Neural cell (in vitro differentiated cells): ENCODE data around the gene RPA3. TPM values are rescaled to one million over a fixed set of nuclear protein-coding genes. Genes with fewer than 3 reads are reported as not detected.

ENCODE experiments used
- H2AFZ ChIP-seq: fragments of 200-600, 300-800 bp; sonication (generic), shearing (Covaris generic); 2 replicates; pipeline ENCODE4 v1.6.0; 2014; ENCODE audit warnings: low read depth, mild to moderate bottlenecking, antibody characterized with exemption, low read length, moderate library complexity
- H3F3A ChIP-seq: fragments of 200-600 bp; shearing (Covaris generic); 2 replicates; pipeline ENCODE4 v1.6.1; 2016; ENCODE audit warnings: mild to moderate bottlenecking, moderate library complexity, mixed read lengths, antibody characterized with exemption, low read length; ENCODE audit not compliant: insufficient read depth, poor library complexity, severe bottlenecking
- H3K27ac ChIP-seq: fragments of 200-600, 300-800 bp; sonication (generic), shearing (Covaris generic); 2 replicates; pipeline ENCODE4 v1.5.1; 2014; ENCODE audit warnings: mild to moderate bottlenecking, low read length, moderate library complexity
- H3K27me3 ChIP-seq: fragments of 300-800, 200-600 bp; sonication (generic), shearing (Covaris generic); 2 replicates; pipeline ENCODE4 v1.6.0; 2014; ENCODE audit warnings: mild to moderate bottlenecking, low read depth, low read length, moderate library complexity; ENCODE audit not compliant: insufficient read depth
- H3K36me3 ChIP-seq: fragments of 300-800, 200-600 bp; sonication (generic), shearing (Covaris generic); 2 replicates; pipeline ENCODE4 v1.5.1; 2014; ENCODE audit warnings: mild to moderate bottlenecking, antibody characterized with exemption, low read length, moderate library complexity; ENCODE audit not compliant: insufficient read depth
- H3K4me2 ChIP-seq: fragments of 300-800, 200-600 bp; sonication (generic), shearing (Covaris generic); 2 replicates; pipeline ENCODE4 v1.6.0; 2014; ENCODE audit warnings: mild to moderate bottlenecking, low read length
- H3K4me3 ChIP-seq: fragments of 300-800, 200-600 bp; sonication (generic), shearing (Covaris generic); 2 replicates; pipeline ENCODE4 v1.5.1; 2014; ENCODE audit warnings: mild to moderate bottlenecking, low read length, moderate library complexity
- H3K79me2 ChIP-seq: fragments of 200-600 bp; shearing (Covaris generic); replicated peaks from 2 replicates; pipeline ENCODE4 v1.6.0; 2014; ENCODE audit warnings: mild to moderate bottlenecking, low read length, moderate library complexity; ENCODE audit not compliant: insufficient read depth
- H3K9ac ChIP-seq: fragments of 300-800, 200-600 bp; sonication (generic), shearing (Covaris generic); 2 replicates; pipeline ENCODE4 v1.6.1; 2016; ENCODE audit warnings: mild to moderate bottlenecking, low read length, mixed read lengths
- H3K9me2 ChIP-seq: fragments of 200-600 bp; shearing (Covaris generic); 2 replicates; pipeline ENCODE4 v1.6.1; 2016; ENCODE audit warnings: mild to moderate bottlenecking, low read length, mixed read lengths; ENCODE audit not compliant: insufficient read depth
- H3K9me3 ChIP-seq: fragments of 200-600, 300-800 bp; sonication (generic), shearing (Covaris generic); 2 replicates; pipeline ENCODE4 v1.6.1; 2016; ENCODE audit warnings: mild to moderate bottlenecking, mixed run types, low read length, moderate library complexity, mixed read lengths
- H4K20me1 ChIP-seq: fragments of 200-600 bp; shearing (Covaris generic); 2 replicates; pipeline ENCODE4 v1.6.1; 2016; ENCODE audit warnings: mild to moderate bottlenecking, mixed run types; ENCODE audit not compliant: insufficient read depth
- EP300 ChIP-seq: fragments of 450-650 bp; conservative IDR thresholded peaks from 2 replicates; pipeline ENCODE4 v1.6.1; 2014; ENCODE audit warnings: antibody characterized with exemption, mild to moderate bottlenecking, moderate library complexity; ENCODE audit not compliant: poor library complexity, severe bottlenecking
- EZH2 ChIP-seq: fragments of 200-600, 300-800 bp; shearing (Covaris generic), sonication (generic); IDR thresholded peaks from 2 replicates; pipeline ENCODE4 v1.6.1; 2014; ENCODE audit warnings: antibody characterized with exemption, low read length, borderline replicate concordance, mild to moderate bottlenecking; ENCODE audit not compliant: insufficient read depth, poor library complexity, severe bottlenecking
- MXI1 ChIP-seq: fragments of 450-650 bp; conservative IDR thresholded peaks from 2 replicates; pipeline ENCODE4 v1.6.1; 2014; ENCODE audit warnings: antibody characterized with exemption, mild to moderate bottlenecking; ENCODE audit not compliant: poor library complexity, severe bottlenecking
- POLR2AphosphoS5 ChIP-seq: IDR thresholded peaks from 2 replicates; pipeline ENCODE4 v1.6.1; 2012
- RAD21 ChIP-seq: fragments of 450-650 bp; conservative IDR thresholded peaks from 2 replicates; pipeline ENCODE4 v1.6.1; 2014; ENCODE audit warnings: antibody characterized with exemption, mild to moderate bottlenecking, moderate library complexity
- SMC3 ChIP-seq: fragments of 450-650 bp; conservative IDR thresholded peaks from 2 replicates; pipeline ENCODE4 v1.6.1; 2014; ENCODE audit warnings: antibody characterized with exemption, mild to moderate bottlenecking, moderate library complexity; ENCODE audit not compliant: poor library complexity
- TAF1 ChIP-seq: IDR thresholded peaks from 2 replicates; pipeline ENCODE4 v1.6.1; 2012; ENCODE audit warnings: low read depth
- polyA plus RNA-seq: library from polyadenylated mRNA; depleted of rRNA; stranded (reverse); fragments of >200 nt; gene quantifications from 2 replicates; pipeline ENCODE4 v1.2.3, GENCODE V29; 2014
- TF ChIP-seq, protein P1 (sequence below): fragments of 450-650 bp; IDR thresholded peaks from 2 replicates; pipeline ENCODE4 v1.5.1; 2014; ENCODE audit warnings: antibody characterized with exemption, mild to moderate bottlenecking, moderate library complexity; ENCODE audit not compliant: poor library complexity, severe bottlenecking
- TF ChIP-seq, protein P2 (sequence below): IDR thresholded peaks from 2 replicates; pipeline ENCODE4 v1.6.1; 2012; ENCODE audit warnings: borderline replicate concordance

The RPA3 gene
- polyA plus RNA-seq, 1 donor from 2014 or later: 50.1 TPM

DNA sequence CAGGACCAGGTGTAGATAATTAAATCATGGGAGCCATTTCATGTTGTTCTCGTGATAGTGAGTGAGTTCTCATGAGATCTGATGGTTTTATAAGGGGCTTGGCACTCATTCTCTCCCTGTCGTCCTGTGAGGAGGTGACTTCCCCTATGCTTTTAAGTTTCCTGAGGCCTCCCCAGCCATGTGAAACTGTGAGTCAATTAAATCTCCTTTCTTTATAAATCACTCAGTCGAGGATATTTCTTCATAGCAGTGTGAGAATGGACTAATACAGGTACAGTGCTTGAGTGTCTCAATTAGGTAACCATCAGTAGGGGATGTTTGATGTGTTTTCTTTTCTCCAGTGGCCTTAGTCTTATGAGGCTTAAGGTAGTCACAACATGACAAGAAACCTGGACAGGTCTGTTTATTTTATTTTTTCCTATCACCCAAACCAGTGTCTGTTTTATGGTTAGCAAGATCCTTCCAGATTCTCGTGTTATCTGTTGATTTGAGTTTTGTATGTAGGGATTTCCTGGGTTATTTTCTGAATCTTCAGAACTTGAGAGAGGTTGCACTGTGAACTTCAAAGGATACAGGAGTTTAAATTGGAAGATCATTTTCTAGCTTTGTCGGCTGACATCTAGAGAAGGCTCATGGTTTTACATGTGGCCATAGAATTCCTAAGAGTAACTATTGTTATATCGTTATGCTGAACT lies 45.7 kb downstream of the RPA3 start:
- TF ChIP-seq TAF1 (no peak), RAD21 (no peak), POLR2AphosphoS5 (no peak), MXI1 (no peak), EP300 (no peak), EZH2 (no peak), SMC3 (no peak)
- TF ChIP-seq, protein P1, sequence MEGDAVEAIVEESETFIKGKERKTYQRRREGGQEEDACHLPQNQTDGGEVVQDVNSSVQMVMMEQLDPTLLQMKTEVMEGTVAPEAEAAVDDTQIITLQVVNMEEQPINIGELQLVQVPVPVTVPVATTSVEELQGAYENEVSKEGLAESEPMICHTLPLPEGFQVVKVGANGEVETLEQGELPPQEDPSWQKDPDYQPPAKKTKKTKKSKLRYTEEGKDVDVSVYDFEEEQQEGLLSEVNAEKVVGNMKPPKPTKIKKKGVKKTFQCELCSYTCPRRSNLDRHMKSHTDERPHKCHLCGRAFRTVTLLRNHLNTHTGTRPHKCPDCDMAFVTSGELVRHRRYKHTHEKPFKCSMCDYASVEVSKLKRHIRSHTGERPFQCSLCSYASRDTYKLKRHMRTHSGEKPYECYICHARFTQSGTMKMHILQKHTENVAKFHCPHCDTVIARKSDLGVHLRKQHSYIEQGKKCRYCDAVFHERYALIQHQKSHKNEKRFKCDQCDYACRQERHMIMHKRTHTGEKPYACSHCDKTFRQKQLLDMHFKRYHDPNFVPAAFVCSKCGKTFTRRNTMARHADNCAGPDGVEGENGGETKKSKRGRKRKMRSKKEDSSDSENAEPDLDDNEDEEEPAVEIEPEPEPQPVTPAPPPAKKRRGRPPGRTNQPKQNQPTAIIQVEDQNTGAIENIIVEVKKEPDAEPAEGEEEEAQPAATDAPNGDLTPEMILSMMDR: no peak
- TF ChIP-seq, protein P2, sequence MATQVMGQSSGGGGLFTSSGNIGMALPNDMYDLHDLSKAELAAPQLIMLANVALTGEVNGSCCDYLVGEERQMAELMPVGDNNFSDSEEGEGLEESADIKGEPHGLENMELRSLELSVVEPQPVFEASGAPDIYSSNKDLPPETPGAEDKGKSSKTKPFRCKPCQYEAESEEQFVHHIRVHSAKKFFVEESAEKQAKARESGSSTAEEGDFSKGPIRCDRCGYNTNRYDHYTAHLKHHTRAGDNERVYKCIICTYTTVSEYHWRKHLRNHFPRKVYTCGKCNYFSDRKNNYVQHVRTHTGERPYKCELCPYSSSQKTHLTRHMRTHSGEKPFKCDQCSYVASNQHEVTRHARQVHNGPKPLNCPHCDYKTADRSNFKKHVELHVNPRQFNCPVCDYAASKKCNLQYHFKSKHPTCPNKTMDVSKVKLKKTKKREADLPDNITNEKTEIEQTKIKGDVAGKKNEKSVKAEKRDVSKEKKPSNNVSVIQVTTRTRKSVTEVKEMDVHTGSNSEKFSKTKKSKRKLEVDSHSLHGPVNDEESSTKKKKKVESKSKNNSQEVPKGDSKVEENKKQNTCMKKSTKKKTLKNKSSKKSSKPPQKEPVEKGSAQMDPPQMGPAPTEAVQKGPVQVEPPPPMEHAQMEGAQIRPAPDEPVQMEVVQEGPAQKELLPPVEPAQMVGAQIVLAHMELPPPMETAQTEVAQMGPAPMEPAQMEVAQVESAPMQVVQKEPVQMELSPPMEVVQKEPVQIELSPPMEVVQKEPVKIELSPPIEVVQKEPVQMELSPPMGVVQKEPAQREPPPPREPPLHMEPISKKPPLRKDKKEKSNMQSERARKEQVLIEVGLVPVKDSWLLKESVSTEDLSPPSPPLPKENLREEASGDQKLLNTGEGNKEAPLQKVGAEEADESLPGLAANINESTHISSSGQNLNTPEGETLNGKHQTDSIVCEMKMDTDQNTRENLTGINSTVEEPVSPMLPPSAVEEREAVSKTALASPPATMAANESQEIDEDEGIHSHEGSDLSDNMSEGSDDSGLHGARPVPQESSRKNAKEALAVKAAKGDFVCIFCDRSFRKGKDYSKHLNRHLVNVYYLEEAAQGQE: no peak
- Histone ChIP-seq H3K79me2 (no peaks in the 10 kb centered on the region), H3K9me3 (no peaks in the 10 kb centered on the region), H3K4me3 (no peak overlapping the region), H3K27me3 (no peaks in the 10 kb centered on the region), H2AFZ (no peak overlapping the region), H3K36me3 (no peaks in the 10 kb centered on the region), H3K9me2 (no peaks in the 10 kb centered on the region), H3K9ac (no peak overlapping the region), H3K4me2 (no peak overlapping the region), H3F3A (no peaks in the 10 kb centered on the region), H4K20me1 (no peaks in the 10 kb centered on the region), H3K27ac (no peak overlapping the region)

DNA sequence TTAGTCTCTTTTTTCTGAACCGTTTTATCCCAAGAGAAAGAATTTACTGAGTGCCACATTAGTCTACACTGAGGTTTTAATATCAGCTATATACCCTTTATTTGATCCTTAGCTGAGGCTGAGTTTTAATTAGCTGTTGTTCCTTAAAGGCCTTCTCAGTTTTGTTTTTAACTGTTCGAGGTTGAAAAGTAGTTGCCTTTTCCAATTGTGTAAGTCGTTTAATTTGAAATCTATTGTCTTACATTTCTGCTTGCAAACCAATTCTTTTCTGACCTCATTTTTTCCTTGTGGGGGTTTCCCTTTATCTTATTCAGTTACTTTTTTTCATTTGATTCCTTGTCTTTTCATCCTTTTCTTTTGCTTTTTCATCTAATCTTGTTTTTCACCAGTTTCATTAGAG lies 47.0 kb downstream of the RPA3 start:
- Histone ChIP-seq H3K27ac (no peak overlapping the region), H3K36me3 (no peaks in the 10 kb centered on the region), H3K4me2 (no peak overlapping the region), H2AFZ (no peak overlapping the region), H3K79me2 (no peaks in the 10 kb centered on the region), H3F3A (no peaks in the 10 kb centered on the region), H3K9me2 (no peaks in the 10 kb centered on the region), H3K27me3 (no peaks in the 10 kb centered on the region), H3K9me3 (no peaks in the 10 kb centered on the region), H3K4me3 (no peak overlapping the region), H3K9ac (no peak overlapping the region), H4K20me1 (no peaks in the 10 kb centered on the region)
- TF ChIP-seq POLR2AphosphoS5 (no peak), SMC3 (no peak), MXI1 (no peak), EP300 (no peak), EZH2 (no peak), RAD21 (no peak), TAF1 (no peak)
- TF ChIP-seq, protein P1: no peak
- TF ChIP-seq, protein P2: no peak
